Erythroblast (primary cell): ENCODE results near the gene C17orf50.

Source experiments
- GATA1 ChIP-seq: IDR thresholded peaks from 2 replicates; pipeline ENCODE4 v1.6.1; 2011; ENCODE audit warnings: low read depth, mild to moderate bottlenecking, control low read depth, low read length, moderate library complexity
- POLR2A ChIP-seq: IDR thresholded peaks from 2 replicates; pipeline ENCODE4 v1.6.1; 2011; ENCODE audit warnings: mild to moderate bottlenecking, low read length

- TF ChIP-seq POLR2A (no peak), GATA1 (no peak)
Observed at GRCh38 chr17:35765756-35766488, 5.2 kb downstream of the C17orf50 start.
